Measurements from ENCODE around the gene ADPRM.
"Not testable (repeated sequence)": the region's sequence is repeated elsewhere in the genome, so short reads cannot be mapped to it uniquely, and the experiment has no call there.

The ADPRM gene, protein sequence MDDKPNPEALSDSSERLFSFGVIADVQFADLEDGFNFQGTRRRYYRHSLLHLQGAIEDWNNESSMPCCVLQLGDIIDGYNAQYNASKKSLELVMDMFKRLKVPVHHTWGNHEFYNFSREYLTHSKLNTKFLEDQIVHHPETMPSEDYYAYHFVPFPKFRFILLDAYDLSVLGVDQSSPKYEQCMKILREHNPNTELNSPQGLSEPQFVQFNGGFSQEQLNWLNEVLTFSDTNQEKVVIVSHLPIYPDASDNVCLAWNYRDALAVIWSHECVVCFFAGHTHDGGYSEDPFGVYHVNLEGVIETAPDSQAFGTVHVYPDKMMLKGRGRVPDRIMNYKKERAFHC

GRCh38 chr17:10697092-10698081, at the start of gene ADPRM, which contains the start of gene SCO1:
ADPRM (plus strand) TSS chr17:10697594; CDS start chr17:10704927, 7,333 bp downstream.
SCO1 (minus strand) TSS chr17:10697533; CDS start chr17:10697507, 26 bp downstream.
- DNase-seq, result peak; percentile 95

DNA sequence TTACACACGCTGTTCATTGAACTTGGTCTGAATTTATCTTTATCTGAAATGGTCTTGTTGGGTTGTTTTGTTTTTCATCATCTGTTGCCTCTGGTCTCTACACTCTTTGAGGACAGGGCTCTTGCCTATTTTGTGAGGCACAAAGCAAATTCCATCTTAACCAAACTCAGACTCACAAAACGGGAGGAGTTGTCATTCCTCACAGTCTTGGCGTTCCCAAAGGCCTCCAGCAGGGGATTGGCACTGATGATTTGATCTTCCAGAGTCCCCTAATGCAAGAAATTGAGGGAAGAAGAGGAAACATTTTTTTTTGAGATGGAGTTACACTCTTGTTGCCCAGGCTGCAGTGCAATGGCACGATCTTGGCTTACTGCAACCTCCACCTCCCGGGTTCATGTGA, 49.0 kb upstream of the ADPRM start:
- no peak for DNase-seq

DNA sequence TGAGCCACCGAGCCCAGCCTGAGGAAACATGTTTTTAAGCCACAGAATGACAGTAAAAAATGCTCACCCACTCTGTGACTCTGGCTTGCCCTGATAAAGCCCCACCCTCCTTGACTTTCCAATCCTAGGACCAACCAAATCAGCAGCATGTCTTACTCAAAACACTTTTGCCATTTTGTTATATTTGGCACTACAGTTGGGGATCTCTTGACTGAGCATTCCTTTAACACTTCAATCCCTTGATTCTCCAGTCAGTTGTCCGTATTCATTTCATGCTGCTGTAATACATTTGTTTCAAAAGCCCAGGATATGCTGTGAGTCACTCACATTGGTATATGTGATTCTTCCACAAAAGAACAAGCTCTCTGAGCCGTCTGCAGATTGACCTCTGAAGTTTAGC, 48.4 kb upstream of the ADPRM start:
- DNase-seq, result no peak

- no peak for DNase-seq
These were observed 47.8 kb upstream of the ADPRM start for GRCh38 chr17:10649602-10650001.

DNA sequence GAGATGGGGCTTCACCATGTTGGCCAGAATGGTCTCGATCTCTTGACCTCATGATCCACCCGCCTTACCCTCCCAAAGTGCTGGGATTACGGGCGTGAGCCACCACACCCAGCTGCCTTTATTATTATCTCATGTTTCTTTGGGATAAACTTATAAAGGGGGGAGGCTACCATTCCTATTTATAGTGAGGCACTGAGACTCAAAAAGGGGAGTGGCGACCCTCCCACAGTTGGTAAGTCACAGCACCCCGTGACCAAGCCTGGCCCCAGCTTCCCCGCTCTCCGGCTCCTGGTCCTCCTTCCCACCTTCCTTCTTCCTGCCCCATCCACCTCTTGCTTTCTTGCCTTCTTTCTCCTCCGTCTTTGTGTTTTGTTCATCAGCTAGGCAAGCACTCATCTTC, 45.5 kb upstream of the ADPRM start:
- no peak for DNase-seq

- no peak for DNase-seq
These were observed 44.3 kb upstream of the ADPRM start for GRCh38 chr17:10652984-10653659.

GRCh38 chr17:10653987-10654386, 43.4 kb upstream of the ADPRM start:
- DNase-seq, result no peak

DNA sequence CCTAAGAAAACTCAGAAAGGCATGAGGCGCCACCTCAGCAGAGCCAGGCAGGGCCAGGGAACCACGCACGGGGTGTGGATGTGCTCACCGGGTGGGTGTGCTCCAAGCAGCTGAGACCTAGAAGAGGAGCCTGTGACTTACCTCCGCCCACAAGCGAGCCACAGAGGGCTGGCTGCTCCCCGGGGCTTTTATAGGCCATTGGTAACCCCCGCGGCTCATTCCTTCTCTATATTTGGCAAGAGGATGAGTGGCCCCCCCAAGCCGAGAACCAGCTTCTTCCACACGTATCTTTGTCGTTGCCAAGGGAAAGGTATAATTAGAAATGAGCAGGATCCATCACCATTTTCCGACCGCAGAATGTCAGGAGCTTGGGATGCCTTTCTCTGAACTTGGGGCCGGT, 40.2 kb upstream of the ADPRM start, which contains the start of gene MYH3:
Gene MYH3 (minus strand): TSS at position 162 of the 400 bp plus-strand sequence. CDS start 2,245 bp downstream, outside the sequence.
- DNase-seq, result no peak

- no peak for DNase-seq
These were observed 39.5 kb upstream of the ADPRM start for GRCh38 chr17:10657879-10658278.

DNA sequence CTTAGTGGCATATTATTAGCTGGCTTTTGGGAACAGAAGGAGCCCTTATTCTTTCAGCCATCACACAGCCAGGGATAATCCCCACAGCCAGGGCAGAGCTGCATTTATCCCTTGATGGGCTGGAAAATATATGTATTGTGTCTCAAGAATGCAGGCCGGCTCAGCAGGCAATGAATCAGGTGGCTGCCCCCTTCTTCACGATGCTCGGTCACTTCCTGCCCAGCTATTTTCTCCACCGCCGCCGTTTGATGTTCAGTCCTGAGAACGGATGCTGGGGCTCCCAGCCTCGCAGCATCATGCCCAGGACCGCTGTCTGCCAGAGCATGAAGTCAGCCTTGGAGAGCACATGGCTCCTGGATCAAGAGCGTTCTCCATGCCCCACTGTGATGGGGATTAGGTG, 36.0 kb upstream of the ADPRM start:
- no peak for DNase-seq

- no peak for DNase-seq
These were observed 34.2 kb upstream of the ADPRM start for GRCh38 chr17:10663231-10663630.

DNA sequence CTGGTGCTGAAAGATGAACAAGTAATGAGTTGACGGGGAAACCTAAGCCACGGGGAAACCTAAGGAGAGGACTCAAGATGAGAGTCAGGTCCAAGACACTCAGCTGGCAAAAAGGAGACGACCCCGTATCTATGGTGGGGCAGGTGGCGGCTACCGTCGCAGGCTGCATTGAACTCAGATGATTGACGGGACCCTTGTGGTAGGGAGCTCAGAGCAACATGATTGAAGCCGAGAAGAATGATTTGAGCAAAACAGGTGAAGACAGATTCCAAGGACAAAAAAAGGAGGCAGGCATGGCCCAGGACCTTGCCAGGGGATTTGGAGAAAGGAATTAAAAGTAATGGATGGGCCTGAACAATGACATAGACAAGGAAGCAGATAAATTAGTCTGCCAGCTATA, 32.8 kb upstream of the ADPRM start:
- DNase-seq, result no peak

- DNase-seq, result no peak
These were observed 30.5 kb upstream of the ADPRM start for GRCh38 chr17:10666906-10667305.

- no peak for DNase-seq
These were observed 28.6 kb upstream of the ADPRM start for GRCh38 chr17:10668775-10669174.

GRCh38 chr17:10673312-10673711, 24.1 kb upstream of the ADPRM start:
- no peak for DNase-seq

- DNase-seq, result no peak
These were observed 22.7 kb upstream of the ADPRM start for GRCh38 chr17:10674704-10675103.

DNA sequence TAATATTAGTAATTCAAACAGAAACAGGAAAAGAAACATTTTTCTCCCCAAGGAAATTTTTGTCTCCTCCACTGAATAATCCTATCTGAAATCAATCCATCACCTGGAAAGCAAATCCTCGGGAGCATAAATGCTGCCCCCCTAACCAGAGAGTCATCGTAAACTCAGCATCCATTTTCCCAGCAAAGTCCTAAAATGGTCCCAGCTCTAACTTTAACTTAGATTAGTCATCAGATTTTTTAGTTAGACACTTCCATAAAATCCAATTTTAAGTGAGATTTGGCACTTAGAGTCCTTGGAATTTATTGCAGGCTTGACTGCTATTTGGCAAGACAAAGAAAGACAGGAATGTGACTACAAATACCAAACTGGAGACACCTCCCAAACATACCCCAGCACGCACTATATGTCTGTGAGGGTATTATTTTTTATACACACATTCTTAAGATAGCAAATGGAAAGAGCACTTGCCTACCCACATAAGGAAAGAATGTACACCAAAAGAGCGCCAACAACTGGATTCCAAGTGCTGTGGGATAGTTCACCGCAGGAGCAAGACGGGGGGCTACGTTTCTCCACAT, 15.4 kb upstream of the ADPRM start:
- no peak for DNase-seq

GRCh38 chr17:10683853-10684252, 13.5 kb upstream of the ADPRM start:
- DNase-seq, result no peak

DNA sequence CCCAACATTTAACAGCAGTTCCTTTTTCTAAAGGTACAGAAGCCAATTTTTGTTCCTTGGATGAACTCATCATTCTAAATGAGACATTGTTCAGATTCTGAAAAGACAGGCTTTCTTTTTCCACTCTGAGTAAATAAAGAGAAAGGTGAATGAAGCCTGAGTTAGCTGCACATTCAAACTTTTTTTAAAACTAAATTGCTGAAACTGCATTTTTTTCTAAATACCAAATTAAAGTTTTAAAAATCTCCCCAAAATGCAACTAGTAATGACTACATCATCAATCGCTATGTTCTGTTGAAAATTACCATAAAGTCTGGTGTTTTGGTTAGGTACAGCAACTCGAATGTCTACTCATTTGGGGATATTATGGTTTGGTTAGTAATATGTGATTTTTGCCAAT, 9.9 kb upstream of the ADPRM start:
- no peak for DNase-seq

DNA sequence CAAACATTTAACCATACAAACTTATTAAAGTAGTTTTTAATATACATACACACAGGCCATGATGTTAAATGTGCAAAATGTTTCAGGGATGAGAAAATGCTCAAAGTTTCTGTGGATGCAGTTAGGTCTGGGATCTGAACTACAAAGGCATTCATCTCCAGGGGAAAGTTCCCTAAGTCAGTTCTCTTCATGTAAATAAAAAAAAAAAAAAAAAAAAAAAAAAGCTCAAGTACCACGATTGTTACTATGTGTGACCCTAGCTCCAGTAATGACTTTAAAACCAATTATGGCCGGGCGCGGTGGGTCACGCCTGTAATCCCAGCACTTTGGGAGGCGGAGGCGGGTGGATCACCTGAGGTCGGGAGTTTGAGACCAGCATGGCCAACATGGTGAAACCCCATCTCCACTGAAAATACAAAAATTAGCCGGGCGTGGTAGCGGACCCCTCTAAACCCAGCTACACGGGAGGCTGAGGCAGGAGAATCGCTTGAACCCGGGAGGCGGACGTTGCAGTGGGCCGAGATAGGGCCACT, 1.5 kb upstream of the ADPRM start:
- DNase-seq, result not testable (repeated sequence)

DNA sequence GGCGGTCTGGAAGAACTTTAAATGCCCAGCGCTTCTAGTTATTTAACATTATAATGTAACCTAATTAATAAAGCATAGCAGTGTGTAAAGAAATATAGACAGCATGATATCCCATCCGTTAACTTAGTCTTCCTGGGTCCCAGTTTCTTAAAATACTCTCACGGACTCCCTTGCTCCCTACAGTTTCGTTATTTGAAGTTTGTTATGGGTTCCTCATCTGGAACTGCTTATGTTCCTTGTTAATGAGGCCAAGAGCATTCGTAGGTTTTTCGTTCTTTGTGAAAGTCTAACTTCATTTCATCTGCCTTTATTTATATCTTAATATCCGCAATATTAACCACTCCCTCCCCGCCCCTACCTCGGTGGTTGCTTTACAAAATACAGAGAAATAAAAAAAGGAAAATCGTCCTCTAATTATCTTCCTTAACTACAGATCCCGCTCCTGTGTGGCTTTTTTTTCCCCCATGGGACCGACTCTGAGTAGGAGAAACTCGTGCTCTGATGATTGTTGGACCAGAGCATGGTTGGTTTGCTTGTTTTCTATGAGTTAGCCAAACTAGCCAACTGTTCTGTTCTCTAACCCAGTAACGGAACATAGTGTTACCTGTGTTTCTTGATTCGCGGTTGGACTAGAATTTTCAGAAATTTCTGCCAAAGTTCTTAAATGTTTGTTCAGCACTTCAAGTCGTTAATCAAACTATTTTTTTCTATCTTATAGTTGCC, 863 bp downstream of the ADPRM start:
- DNase-seq, result no peak

- no peak for DNase-seq
These were observed 2.5 kb downstream of the ADPRM start for GRCh38 chr17:10699856-10700255.

All from right forelimb (tissue), 1 donor.